Measurements from ENCODE around the gene PCSK6.
"Not testable (repeated sequence)": the region's sequence is repeated elsewhere in the genome, so short reads cannot be mapped to it uniquely, and the experiment has no call there.

The PCSK6 gene

DNA sequence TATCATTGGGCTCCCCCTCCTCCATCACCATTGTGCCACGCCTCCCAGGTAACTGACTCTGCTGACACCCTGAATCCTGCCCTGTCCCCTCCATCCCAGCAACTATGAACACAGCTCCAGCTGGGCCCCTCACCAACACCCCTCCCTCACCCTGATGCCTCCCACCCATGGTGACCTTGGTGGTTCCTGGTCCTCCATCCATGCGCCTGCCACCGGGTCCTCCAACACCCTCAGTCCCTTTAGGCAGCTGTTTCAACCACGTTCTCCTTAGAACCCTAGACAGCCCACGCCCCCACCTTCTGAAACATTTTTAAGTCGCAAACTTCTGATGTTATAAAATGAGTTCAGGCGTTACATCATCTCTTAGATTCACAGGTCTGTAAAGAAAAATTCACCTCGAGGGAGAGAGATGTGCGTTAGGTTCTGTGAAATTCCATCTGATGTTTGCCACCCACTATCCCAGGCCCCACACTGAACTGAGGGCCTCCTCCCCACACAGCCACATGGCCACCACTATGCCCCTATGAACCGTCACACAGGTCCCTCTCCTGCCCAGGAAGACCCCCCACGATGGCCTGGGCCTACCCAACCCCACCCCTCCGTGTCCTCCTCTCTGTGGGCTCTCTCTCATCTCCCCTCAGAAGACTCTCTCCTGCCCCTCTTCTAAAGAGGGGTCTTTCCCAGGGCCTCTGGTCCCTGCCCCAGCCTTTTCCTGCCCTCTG, 29.8 kb downstream of the PCSK6 start:
- DNase-seq (ENCODE audit: low spot score), result no peak

DNA sequence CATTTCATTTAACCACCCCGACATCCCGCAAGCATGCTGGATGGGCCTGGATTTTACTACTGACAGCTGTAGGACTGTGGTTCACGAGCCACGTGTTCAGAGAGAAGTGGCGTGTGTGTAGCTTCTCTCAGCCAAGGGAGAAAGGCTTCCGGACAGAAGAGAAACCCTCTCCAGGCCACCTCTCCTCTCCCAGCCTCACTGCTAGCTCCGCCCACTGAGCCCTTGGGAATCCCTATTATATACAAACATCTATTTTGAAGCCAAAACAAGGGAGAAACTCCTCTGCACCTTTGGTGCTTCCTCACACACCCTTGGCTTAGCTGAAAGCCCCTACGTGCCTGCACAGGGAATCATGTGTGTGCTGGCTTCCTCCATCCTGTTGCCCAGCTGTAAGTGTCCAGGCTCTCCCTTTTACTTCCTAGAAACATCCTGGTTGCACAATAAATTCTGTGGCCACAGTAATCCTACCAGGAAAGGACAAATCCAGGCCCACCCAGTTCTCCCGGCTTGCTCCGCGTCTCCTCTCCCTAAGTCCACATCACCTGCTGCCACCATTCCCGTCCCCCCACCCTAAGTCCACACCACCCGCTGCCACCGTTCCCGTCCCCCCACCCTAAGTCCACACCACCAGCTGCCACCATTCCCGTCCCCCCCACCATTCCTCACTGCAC, 30.5 kb downstream of the PCSK6 start:
- DNase-seq (ENCODE audit: low spot score), result no peak

DNA sequence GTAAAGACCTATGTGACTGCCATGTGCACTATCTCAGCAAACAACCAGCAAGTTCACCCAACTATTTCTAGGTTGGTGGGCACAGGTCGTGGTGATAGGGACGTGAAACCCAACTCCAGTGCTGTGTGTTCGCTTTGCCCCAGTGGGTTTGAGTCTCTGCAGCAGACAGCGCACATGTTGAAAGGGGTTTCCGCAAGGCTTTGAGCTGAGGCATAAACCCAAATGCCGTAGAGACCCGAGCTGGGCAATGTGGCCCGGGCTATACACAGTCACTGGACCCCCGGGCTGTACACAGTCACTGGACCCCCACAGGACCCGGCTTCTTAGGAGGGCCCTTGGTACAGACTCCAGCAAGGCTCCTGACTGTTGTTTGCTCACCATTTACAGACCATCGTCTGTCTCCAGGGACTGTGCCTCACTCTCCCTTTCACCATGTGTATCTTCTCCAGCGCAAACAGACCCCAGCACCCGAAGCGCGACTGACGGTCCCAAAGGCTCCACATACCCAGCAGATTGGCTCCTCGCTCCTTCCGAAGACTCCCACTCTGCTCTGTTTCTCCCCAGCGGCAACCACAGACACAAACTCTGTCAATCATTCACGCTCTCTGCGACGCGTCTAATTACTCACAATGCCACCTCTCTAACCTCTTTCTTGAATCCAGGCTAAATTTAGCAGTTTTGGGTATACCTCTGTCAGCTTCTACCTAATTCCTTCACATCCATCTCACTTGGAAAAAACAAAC, 31.2 kb downstream of the PCSK6 start:
- DNase-seq (ENCODE audit: low spot score), result no peak

DNA sequence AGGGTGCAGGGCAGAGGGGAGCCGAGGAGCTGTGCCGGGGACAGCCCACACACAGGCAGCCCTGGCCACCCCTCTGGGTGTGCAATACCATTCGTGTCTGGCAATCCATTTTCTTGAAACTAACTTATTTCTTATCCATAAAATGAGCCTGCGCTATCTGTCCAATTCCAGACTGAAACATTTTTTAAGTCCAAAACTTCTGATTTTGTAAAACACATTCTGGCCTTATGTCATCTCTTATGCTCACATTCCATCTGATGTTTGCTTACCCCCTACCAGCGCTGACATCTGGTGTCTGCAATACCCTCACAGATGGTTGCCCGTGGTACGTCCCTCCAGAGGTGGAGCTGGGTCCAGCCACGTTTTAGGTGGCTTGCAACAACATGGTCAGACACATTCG, 31.8 kb downstream of the PCSK6 start:
- no peak for DNase-seq (ENCODE audit: low spot score)

DNA sequence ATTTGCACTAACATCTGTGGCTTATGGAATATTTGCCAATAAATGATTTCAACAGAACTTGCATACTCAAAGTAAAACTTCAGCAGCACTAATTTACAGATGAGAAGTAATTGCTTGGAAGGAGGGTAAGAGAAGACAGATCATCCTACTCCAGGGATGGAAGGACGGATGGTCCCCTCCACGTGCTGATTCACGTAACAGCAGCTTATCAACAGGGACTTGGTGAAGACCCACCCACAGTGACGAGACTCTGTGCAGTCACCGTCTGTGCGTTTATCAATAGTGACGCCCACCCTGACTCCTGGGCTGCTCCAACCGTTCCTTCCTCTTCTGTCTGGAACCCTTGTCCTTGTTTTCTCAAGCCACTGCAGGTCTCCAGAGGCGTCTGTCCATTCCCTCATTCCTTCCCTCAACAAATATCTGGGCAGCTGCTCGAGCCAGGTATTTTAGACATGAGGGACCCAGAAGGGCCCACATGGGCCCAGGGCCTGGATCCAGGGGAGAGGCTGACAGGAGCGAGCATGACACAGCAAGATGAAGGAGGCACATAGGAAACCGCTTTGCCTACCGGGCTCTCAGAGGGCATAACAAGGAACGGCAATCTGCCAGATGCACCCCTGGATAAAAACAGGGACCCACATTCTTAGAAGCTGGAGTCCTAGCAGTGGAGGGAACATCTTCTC, 33.3 kb downstream of the PCSK6 start:
- no peak for DNase-seq (ENCODE audit: low spot score)

DNA sequence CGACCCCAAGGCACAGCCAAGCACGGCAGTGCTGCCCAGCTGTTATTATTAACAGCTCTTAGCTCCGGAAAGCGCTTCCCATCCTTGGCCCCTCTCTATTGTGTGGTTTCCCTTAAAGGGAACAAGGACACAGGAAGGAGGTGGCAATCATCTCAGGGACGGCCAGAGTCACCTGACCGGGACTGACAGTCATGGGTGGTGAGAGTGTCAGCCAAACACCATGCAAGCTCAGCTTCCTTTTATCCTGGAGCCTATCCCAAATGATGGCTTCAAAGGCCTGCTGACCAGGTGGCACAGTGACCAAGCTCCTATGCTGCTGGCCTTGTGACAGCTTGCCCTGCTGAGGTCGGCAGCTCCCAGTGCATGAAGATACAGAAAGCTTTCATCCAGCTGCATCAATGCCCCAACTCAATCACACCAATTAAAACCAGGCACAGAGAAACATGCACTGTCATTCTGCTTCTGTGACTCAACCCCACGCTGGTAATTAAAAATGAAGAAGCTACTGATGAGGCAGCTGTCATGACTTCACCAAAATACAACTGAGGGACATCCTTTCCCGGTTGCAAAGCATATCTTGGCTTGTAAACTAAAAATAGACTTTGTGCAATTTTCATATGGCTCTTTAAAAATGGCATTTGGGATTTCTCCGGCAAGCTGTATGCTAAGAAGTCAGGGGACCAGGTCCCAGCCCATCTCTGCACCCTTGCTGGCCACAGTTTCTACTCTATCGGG, 34.0 kb downstream of the PCSK6 start:
- DNase-seq (ENCODE audit: low spot score), result no peak

DNA sequence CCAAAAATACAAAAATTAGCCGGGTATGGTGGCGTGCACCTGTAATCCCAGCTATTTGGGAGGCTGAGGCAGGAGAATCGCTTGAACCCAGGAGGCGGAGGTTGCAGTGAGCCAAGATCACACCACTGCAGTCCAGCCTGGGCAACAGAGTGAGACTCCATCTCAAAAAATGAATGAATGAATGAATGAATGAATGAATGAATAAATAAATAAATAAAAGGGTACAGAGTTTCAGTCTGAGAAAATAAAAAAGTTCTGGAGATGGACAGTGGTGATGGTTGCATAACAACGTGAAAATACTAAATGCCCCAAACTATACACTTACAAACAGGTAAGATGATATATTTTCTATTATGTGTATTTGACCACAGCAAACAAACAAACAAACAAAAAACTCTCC, 34.7 kb downstream of the PCSK6 start:
- not testable (repeated sequence) for DNase-seq (ENCODE audit: low spot score)

DNA sequence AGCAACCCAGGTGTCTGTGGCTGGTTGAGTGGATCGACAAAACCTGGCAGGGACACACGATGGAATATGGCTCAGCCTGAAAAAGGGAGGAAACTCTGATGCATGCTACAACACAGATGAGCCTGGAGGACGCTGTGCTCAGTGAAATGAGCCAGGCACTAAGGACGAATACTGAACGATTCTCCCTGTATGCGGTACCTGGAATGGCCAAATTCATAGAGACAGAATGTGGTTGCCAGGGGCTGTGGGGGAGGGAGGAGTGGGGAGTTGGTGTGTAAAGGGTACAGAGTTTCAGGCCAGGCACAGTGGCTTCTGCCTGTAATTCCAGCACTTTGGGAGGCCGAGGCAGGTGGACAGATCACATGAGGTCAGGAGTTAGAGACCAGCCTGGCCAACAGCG, 35.1 kb downstream of the PCSK6 start:
- DNase-seq (ENCODE audit: low spot score), result no peak

DNA sequence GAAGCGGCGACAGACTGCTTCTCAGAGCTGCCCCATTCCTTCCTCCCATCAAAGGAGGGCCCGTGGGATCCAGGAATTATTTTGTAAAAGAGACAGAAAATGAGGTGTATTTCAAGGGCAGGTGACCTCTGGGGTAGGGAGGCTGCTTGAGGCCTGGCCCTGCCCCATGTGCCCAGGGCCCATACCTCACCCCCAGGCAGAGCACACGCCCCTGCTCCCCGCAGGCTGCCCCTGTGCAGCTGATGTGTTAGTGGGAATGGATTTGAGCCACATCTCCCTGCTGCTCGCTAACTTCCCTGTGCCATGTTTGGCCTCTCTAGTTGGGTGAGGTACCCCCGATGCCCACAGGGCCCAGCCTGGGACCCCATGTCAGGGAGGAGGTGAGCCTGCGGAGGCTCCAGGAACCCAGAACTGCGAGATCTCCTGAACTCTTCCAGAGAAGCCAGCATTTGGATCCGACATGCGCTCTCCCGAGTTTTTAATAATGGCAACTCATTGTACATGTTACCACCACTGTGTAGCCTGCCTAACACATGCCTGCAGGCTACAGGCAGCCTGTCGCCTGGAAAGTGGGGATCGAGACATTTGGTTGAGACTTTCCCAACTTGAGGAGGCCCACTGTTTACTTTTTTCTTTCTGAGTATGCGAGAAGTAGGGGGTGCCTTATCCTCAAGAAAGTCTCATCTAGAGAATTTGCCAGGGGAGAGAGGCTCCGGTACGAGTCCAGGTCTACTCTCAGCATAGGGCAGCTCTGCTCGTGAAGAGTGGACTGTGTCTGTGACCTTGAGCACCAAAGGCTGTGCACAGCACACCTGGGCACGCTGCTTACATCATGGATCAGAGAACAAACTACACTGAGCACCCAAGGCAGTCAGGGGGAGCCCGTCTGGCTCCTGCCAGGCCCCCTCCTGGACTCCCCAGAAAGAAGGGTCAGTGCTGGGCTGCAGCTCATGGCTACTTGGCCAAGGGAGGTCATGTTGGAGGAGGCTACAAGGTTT, 36.1 kb downstream of the PCSK6 start:
- no peak for DNase-seq (ENCODE audit: low spot score)

DNA sequence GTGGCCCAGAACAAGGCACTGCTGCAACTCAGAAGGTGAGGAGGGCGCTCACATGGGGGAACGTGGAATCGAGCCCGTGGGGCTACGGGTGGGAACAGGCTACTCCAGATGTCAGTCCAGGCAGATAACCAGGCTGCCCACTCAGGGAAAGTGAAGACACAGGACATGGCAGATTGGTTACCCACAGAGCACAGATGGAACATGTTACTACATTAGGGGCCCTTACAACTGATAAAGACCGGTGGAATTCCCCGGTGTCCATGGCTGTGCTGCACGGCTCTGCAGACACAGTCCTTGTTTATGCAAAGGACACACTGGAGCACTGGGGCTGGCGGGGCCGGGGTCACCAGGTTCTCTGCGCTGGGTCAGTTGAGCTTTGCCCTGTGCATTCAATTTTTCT, 36.9 kb downstream of the PCSK6 start:
- no peak for DNase-seq (ENCODE audit: low spot score)

DNA sequence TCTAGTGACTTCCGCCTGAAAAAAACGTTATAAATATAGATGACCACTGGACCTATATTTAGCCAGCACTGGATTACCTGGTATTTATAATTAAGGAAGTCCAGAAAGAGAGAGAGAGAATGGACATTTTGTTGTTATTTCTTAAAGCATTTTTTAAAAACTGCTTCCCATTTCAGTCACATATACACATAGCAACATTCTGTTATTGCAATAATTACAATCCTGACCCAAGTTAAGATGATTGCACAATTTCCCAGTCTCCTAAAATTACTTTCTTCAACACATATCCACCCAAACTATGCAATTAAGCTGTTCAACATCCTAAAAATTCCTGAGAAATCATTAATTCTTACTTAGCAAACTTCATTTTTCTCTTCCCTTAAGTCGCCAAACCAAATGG, 37.7 kb downstream of the PCSK6 start:
- DNase-seq (ENCODE audit: low spot score), result no peak

DNA sequence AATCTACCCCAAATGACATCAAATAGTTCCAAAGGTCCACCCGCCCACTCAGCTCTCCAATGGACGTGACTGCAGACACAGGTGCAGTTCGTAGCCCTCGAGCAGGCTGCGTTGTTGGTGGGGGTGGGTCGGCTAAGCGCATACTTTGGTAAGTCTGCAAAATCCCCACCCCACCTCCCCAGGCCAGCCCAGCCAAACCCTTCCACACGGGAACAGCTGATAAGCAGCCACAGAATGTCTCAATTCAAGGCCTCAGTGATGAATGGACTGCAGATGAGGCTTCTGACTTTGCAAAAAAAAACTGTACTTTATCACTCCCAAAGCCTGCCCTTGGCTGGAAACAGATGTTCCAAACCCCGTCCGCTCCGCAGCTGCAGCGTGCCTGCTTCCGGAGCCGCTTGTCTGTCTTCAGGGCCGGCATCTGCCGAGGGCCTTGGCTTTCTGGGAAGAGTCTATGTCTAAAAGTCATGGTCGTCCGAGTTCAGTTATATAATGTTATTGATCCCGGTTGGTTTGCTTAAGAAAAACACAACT, 38.2 kb downstream of the PCSK6 start:
- no peak for DNase-seq (ENCODE audit: low spot score)

DNA sequence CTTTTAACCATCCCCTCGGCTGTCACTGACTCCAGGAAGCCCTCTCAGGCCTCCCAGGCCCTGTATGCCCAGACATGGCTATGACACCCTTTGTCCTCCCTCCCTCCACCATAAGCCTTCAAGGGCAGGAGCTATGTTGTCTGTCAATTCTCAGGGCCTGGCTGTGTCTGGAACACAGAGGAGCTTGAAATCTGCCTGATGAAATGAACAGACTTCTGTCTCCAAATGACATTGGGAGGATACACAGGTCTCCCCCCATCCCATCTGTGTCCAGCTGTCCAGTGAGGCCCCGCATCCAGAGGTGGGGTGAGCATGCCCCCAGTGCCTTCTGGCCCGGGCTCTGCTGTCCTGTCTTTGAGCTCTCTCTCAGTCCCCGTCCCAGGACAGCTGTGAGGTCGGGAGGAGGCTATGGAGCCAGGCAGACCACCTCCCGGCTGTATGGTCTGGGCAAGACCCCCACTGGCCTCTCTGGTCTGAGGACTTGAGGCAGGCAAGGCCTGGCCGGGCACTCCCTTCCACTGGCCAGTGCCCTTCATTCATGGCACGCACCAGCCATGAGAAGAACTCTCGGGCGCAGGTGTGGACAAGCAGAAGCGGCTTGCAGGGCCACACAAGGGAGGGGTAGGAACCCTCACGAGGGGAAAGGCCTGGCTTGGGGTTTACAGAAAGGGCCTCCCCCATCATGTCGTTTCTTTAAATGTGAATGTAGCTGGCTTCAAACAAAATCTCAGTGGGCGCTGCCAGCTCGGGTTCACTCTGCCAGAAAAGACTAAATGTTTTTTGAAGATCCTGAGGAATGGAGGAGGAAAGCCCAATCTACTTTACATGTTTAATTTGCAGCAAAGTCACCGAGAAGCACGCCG, 38.9 kb downstream of the PCSK6 start:
- no peak for DNase-seq (ENCODE audit: low spot score)

DNA sequence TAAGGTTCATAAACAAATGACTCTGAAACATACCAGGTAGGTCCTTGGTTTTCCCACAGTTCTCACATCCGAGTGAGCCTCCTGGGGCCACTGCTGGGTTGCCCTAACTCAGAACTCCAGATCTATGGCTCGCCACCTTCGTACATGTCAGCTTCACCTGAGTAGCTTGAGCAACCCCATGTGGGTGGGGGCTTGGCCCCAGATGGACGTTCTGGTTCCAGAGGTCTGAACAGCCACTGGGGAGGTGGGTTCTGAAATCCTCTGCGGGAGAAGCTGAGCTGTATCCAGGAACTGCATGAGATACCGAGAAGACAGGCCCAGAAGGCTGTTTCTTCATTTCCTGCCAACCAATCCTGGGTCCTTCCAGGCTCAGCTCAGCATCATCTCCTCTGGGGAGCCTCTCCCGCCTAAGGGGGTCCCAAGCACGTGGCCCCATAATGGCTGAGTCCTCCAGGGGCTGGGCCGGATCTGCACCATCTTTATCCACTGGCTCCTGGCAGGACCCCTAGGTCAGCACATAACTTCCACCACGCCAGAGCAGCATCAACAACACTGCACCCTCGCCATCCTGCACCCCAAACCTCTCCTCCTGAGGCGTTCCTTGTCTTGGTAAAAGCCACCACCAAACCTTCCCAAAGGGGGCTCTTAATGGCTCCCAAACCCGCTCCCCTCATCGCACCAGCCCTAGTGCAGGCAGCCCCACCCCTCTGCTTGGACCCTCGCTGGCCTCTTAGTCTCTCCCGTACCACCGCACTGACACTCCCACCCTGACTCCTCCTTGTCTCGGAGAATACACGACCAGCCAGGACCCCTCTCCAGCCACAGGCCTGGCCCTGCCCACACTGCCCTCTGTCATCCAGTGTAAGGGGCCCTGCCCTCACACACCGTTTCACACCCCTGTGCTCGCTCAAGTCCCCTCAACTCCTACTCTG, 39.8 kb downstream of the PCSK6 start:
- no peak for DNase-seq (ENCODE audit: low spot score)

DNA sequence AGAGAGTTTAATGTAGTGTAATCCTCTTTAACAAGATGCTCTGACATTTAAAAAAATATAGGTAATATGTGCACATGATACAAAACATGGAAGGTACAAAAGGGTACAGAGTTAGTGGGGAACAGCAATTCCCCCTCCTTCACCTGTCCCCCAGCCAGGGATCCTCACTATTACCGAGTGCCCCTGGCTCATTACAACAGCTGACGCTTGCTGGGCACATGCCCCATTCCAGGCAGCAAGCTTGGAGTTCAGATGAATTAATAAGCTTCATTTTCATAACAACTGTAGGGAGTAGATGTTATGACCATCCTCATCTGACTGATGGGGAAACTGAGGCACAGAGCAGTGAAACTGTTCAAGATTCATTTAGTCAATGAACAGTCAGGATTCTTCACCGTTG, 41.2 kb downstream of the PCSK6 start:
- DNase-seq (ENCODE audit: low spot score), result no peak

DNA sequence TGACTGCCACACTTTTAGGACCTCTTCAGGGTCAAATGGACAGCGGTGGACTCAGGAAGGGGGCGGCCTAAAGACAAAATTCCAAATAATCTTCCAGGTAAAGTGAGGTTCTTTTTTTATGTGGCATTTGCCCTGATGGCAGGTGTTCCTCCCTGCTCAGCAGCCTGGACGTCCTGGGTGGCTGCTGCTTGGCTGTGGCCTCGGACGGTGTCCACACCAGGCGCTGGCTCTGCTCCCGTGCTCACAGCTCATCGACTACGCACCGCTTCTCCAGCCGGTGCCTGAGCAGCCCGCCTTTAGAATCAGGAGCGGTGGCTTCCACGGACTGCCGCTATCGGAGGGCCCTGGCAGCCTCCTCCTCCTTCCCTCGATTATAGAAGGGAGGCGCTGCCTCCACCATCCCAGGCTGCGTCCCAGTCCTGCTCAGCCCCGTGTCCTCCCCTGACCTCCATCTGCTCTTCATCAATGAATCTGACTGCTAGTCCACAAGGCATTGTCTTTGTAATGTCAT, 41.9 kb downstream of the PCSK6 start:
- DNase-seq (ENCODE audit: low spot score), result no peak

DNA sequence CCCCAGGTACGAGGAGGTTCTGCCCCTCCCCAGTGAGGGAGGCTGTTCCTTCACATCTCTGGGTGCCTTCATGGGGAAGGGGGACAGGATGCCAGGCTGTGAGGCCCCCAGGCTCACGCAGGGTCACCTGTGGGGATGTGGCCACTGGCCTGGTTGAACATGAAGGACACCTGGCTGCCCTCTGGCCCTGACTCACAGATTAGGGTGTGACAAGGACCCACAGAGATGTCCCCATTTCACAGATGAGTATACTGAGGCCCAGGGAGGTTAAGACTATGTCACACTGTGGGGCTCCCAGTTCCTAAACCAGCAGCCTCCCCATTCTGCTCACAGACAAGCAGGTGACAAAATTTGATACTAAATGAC, 42.4 kb downstream of the PCSK6 start:
- no peak for DNase-seq (ENCODE audit: low spot score)

DNA sequence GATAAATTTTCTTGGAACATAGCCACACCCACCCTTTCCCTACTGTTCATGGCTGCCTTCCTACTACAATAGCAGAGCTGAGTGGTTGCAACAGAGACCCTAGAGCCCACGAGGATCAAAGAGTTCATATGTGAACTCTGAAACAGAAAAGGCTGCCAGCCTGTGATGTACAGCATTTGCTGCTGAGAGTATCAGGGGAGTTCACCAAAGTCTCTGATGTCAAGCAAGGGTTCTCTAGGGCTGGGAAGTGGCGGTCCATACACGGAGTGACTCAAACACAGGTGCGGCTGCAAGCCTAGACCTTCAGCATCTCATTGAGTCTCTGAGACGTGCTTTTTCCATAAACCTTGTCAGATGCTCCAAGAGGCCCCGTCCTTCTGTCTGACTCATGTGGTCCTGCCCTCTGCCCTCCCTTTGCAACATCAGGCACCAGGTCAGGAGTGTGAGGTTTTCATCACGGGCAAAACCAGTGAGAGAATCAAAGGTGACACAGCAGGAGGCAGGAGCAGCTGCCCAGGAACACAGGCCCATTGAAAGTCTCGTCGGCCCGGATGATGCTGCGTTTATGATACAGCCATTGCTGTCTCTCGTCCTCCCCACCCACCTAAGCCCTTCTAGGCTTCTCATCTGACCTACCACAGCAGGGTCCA, 42.9 kb downstream of the PCSK6 start:
- DNase-seq (ENCODE audit: low spot score), result no peak

Measured in hepatic stellate cell (primary cell).